HepG2 (cell line): ENCODE measurements around the gene ZNF324B. TPM values are rescaled to one million over a fixed set of nuclear protein-coding genes. Genes with fewer than 3 reads are reported as not detected.

Source experiments
- BCL6 ChIP-seq: IDR thresholded peaks from 2 replicates; pipeline ENCODE4 v1.6.1; 2016; ENCODE audit warnings: missing genetic modification reagents, missing compliant biosample characterization
- CENPT ChIP-seq: sonication (generic); formaldehyde crosslinking; IDR thresholded peaks from 2 replicates; pipeline ENCODE4 v1.8.0; 2022; ENCODE audit warnings: low read depth, mild to moderate bottlenecking, moderate library complexity, missing genetic modification reagents
- CREM ChIP-seq, 2 experiments: sonication (generic) in 1 of 2; formaldehyde crosslinking in 1 of 2; IDR thresholded peaks; 2 replicates each; pipeline versions ENCODE4 v1.4.0 to v1.6.1; 2016 to 2020; ENCODE audit warnings: antibody characterized with exemption in 1 of 2, mild to moderate bottlenecking in 1 of 2, missing genetic modification reagents in 1 of 2
- HNF1A ChIP-seq, 2 experiments: sonication (generic) in 1 of 2; formaldehyde crosslinking in 1 of 2; IDR thresholded peaks; 2 replicates each; pipeline versions ENCODE4 v1.4.0 to v1.6.1; 2016 to 2020; ENCODE audit warnings: borderline replicate concordance in 1 of 2, low read depth in 1 of 2, mild to moderate bottlenecking in 1 of 2, missing genetic modification reagents in 1 of 2
- IRF1 ChIP-seq: sonication (generic); formaldehyde crosslinking; IDR thresholded peaks from 2 replicates; pipeline ENCODE4 v1.4.0; 2020; ENCODE audit warnings: low read depth, mild to moderate bottlenecking, missing genetic modification reagents
- KDM4B ChIP-seq: sonication (generic); formaldehyde crosslinking; IDR thresholded peaks from 2 replicates; pipeline ENCODE4 v1.4.0; 2020; ENCODE audit warnings: missing genetic modification reagents
- NFE2 ChIP-seq: sonication (generic); formaldehyde crosslinking; IDR thresholded peaks from 2 replicates; pipeline ENCODE4 v1.4.0; 2020; ENCODE audit warnings: missing genetic modification reagents
- NR1H2 ChIP-seq: sonication (generic); formaldehyde crosslinking; IDR thresholded peaks from 2 replicates; pipeline ENCODE4 v1.8.1; 2022; ENCODE audit warnings: low read depth, missing genetic modification reagents, borderline replicate concordance
- RARA ChIP-seq: IDR thresholded peaks from 2 replicates; pipeline ENCODE4 v1.6.1; 2016; ENCODE audit warnings: missing genetic modification reagents, missing compliant biosample characterization
- TFDP2 ChIP-seq: sonication (generic); formaldehyde crosslinking; IDR thresholded peaks from 2 replicates; pipeline ENCODE4 v1.4.0; 2020; ENCODE audit warnings: missing genetic modification reagents
- TOE1 ChIP-seq: sonication (generic); formaldehyde crosslinking; IDR thresholded peaks from 2 replicates; pipeline ENCODE4 v1.4.0; 2020; ENCODE audit warnings: mild to moderate bottlenecking, missing genetic modification reagents
- ZNF234 ChIP-seq: sonication (generic); formaldehyde crosslinking; conservative IDR thresholded peaks from 2 replicates; pipeline ENCODE4 v1.5.1; 2020; ENCODE audit warnings: mild to moderate bottlenecking, missing genetic modification reagents
- ZNF580 ChIP-seq: IDR thresholded peaks from 2 replicates; pipeline ENCODE4 v1.6.1; 2016; ENCODE audit warnings: low read depth, borderline replicate concordance
- ZNF687 ChIP-seq: sonication (generic); formaldehyde crosslinking; IDR thresholded peaks from 2 replicates; pipeline ENCODE4 v1.5.1; 2020; ENCODE audit warnings: mild to moderate bottlenecking, missing genetic modification reagents, moderate library complexity
- ZNF75D ChIP-seq: sonication (generic); formaldehyde crosslinking; IDR thresholded peaks from 2 replicates; pipeline ENCODE4 v1.8.1; 2023; ENCODE audit warnings: missing genetic modification reagents, mild to moderate bottlenecking, borderline replicate concordance
- polyA plus RNA-seq, 8 experiments: library from polyadenylated mRNA; depleted of rRNA in 3 of 8; stranded (reverse) in 7 of 8; unstranded in 1 of 8; fragments of >200 nt; fragmentation: Illumina TruSeq in 4 of 8; extraction: Trizol in 4 of 8; gene quantifications; 2 replicates each; pipeline versions ENCODE4 v1.2.1 to v1.2.3, GENCODE V29; 2011 to 2016; ENCODE audit warnings: low read depth in 4 of 8, missing spikeins in 1 of 8, mixed read lengths in 1 of 8; ENCODE audit not compliant: insufficient read depth in 1 of 8
- total RNA-seq, 5 experiments: library from RNA; depleted of rRNA; stranded (reverse); fragments of >200 nt; fragmentation: Illumina TruSeq; extraction: Trizol; gene quantifications; 2 replicates each; pipeline ENCODE4 v1.2.3, GENCODE V29; 2016; ENCODE audit warnings: low read depth in 1 of 5

ZNF324B gene
- total and polyA plus RNA-seq, 2 of the 13 experiments (the other 11 are each of a cell fraction or from before 2014, with no cell fraction given), result 0.53 to 3.0 TPM

- TF ChIP-seq BCL6 (no peak), ZNF234 (CRISPR knock-in tag) (no peak), HNF1A (IDR thresholded peaks at IDR 0.05; ENCODE audit: low read depth) (no peak), HNF1A (CRISPR knock-in tag; IDR thresholded peaks at IDR 0.05; ENCODE audit: borderline replicate concordance) (no peak), RARA (CRISPR knock-in tag) (no peak), NR1H2 (CRISPR knock-in tag) (no peak), ZNF580 (CRISPR knock-in tag) (no peak), TFDP2 (CRISPR knock-in tag) (0 out of 2 replicates have a peak, but pooled peaks have one; percentile 4), ZNF687 (CRISPR knock-in tag) (peak; percentile 79), CREM (IDR thresholded peaks at IDR 0.05) (no peak), CREM (CRISPR knock-in tag; IDR thresholded peaks at IDR 0.05) (no peak), CENPT (no peak), TOE1 (CRISPR knock-in tag) (no peak), KDM4B (CRISPR knock-in tag) (no peak), ZNF75D (no peak), NFE2 (CRISPR knock-in tag) (no peak), IRF1 (CRISPR knock-in tag) (no peak)
Measured at GRCh38 chr19:58476498-58477015, 25.1 kb downstream of the ZNF324B start (continued).
